Stimulated activated CD8-positive, alpha-beta memory T cell treated with anti-CD3 and anti-CD28 coated beads, Interleukin-15, amount 100 ng/mL, for 1 hour (primary cell): ENCODE data around the gene CRAMP1.

Source experiments
- DNase-seq: peaks from one replicate; pipeline ENCODE4 v3.0.0-alpha.2; 2020; ENCODE audit warnings: low read depth

Gene CRAMP1

GRCh38 chr16:1596516-1596915 is 15.6 kb upstream of the CRAMP1 start:
- DNase-seq = no peak

DNA sequence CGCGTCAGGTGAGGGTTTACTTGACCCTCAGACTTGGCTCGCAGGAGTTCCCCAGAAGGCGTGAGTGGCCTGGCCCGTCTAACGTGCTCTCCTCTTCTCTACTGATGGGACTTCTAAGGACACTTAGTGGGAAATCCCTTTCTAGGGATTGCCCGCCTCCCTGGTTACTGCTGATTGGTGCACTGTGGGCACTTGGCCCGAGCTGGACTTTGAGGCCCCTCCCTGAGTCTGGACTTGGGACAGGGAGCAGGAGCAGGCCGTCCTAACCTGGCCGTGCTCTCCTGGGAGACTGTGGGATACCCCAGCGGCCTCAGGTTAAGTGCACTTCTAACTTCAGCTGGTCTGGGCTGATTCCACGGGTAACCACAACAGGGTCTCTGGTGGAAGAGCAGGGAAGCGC is 15.0 kb upstream of the CRAMP1 start:
- DNase-seq = no peak

GRCh38 chr16:1601031-1601430 is 11.1 kb upstream of the CRAMP1 start:
- no peak for DNase-seq

GRCh38 chr16:1601489-1601888 is 10.7 kb upstream of the CRAMP1 start:
- no peak for DNase-seq

GRCh38 chr16:1602285-1602684 is 9.9 kb upstream of the CRAMP1 start:
- no peak for DNase-seq

DNA sequence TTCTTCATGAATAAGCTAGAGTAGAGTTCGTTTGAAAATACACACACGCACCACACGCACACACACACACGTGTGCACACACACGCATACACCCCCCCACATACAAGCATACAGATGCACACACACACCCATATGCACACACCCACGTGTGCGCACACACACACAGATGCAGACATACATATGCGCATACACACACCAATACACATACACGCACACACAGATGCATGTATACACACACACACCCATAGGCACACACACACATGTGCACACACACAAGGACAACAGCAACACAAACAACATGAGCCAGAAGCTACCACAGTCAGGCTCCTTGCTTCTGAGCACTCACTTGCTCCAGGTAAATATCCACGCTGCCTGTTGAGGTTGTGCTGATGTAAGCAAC is 5.4 kb upstream of the CRAMP1 start:
- DNase-seq = no peak

DNA sequence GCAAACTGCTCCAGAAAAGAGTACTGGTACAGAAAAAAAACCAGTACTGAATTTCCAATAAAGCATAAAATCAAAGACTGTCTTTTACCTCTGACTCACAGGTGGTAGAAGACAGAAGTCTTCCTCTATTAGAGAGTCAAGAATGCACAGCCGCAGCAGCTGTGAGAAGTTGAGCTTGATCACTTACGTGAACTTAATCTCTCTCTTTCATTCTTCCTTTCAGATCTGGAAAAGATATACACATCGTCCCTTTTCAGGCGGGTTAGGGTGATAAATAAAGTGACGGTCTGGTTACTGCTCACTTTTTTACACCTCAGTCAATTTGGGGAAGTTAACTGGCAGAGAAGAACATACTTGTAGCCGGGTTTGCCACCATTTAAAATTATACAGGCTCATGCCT is 4.2 kb upstream of the CRAMP1 start:
- DNase-seq = no peak

DNA sequence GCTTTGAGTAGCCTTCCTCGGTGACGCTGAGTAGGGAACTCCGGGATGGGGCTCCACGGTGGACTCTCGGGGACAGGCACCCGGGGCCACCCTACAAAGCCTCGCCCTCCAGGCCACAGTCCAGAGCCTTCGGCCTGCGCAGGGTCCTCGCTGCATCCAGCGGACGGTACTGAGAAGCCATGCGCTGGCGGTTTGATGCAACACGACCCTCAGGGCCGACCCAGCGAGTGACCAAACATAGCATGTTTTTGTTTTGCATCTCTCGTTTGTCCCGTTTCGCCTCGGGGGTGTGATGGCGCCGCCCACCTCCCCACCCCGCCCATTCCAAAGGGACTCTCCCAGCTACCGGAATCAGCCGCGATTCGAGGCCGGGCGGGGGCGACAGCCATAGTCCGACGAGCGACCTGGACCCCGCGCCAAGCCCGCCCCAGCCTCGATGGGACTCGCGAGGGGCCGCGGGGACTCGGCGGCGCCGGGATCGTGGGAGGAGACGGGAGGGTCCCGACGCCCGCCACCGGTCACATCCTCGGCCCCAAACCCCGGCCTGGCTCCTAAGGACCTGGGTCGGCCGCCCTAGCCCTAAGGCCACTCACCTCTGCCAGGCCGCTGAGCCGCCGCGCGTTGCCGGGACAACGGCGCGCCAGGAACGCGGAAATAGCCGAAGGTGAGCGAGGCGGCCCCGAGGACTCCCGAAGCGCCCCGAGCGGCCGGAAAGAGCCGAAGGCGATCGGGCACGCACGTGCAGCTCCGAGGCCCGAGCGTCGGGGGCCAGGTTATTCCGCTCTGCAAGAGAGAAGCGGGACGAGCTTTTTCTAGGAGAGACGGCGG is 1.9 kb upstream of the CRAMP1 start:
- peak; percentile 76 for DNase-seq

DNA sequence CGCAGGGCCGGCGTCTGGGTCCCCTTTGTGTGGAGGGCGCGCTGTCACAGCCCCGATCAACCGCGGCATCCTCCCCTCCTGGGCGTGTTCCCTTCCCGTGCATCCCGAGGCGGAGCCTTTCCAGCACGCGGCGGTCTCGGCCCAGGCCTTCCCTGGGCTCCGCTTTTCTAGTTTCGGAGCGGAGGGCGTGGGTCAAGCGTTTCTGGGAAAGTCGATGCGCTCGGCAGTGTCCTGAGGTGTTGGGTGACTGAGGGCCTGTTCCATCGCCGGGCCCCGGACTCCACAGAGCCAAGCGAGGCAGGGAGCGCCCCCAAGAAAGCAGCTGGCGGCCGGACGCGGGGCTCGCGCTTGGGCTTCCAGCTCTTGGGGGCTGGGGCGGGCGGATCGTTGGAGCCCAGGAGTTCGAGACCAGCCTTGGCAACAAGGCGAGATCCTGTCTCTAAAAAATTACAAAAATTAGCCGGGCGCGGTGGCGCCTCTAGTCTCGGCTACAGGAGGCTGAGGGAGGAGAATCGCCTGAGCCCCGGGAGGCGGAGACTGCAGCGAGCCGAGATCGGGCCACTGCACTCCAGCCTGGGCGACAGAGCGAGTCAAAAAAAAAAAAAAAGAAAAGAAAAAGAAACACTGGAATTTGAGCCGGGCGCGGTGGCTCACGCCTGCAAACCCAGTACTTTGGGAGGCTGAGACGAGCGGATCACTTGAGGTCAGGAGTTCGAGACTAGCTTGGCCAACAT is 1.1 kb upstream of the CRAMP1 start:
- DNase-seq = no peak

- DNase-seq = no peak
Observed at GRCh38 chr16:1613211-1613622, 1.1 kb downstream of the CRAMP1 start.

GRCh38 chr16:1613728-1614455 is 1.7 kb downstream of the CRAMP1 start:
- no peak for DNase-seq

- no peak for DNase-seq
Observed at GRCh38 chr16:1614456-1615102, 2.4 kb downstream of the CRAMP1 start.

- DNase-seq = no peak
Observed at GRCh38 chr16:1615761-1616160, 3.6 kb downstream of the CRAMP1 start.

- DNase-seq = no peak
Observed at GRCh38 chr16:1619976-1620375, 7.8 kb downstream of the CRAMP1 start.

- no peak for DNase-seq
Observed at GRCh38 chr16:1620391-1620790, 8.2 kb downstream of the CRAMP1 start.

GRCh38 chr16:1621851-1622250 is 9.7 kb downstream of the CRAMP1 start:
- no peak for DNase-seq

DNA sequence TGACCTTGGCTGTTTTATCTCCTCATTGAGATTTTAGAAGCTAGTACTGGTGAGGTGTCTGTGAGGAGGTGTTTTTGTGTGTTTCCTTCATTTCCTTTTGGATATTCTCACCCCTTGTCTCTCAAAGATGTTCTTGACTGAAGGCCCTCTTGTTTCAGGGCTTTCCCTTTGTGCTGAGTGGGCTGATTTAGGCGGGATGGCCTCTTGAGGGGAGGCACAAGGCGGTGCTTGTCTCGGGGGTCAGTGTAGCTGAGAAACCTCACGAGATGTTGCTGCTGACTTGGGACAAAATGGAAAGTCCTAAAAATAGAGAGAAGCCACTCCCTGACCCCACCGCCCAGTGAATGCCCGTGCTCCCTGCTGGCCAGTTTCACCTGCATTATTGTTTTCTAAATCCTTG is 14.2 kb downstream of the CRAMP1 start:
- no peak for DNase-seq

- DNase-seq = no peak
Observed at GRCh38 chr16:1626776-1627175, 14.6 kb downstream of the CRAMP1 start.

DNA sequence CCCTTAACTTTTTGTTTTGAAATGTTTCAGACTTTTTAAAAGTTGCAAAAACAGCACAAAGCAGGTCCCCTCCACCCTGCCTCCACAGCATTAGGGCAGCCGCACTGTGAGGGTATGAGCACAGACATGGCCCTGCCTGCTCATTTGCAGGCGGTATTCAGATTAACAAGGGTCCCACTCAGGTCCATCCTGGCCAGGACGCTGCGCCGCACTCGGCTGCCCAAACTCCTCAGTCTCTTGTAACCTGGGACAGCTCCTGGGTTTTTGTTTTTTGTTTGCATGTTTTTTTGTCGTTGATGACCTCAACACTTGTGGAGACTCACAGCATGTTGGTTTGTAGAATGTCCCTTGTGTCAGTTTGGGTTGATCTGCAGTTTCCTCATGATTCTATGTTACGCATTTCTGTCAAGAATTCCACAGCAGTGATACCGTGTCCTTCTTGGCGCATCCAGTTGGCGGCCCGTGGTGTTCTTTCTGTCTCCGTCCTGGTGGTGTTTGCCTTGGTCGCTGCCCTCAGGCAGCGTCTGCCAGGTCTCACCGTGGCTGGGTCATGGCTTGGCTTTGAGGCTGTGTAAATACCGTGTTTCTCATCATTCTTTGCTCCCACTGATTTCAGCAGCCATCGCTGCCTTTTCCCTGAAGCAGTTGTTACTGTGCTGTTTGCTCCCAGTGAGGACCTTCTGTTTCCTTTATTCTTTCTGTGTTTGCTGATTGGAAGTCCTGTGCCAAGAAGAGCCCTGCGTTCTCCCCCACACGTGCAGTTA is 18.5 kb downstream of the CRAMP1 start:
- no peak for DNase-seq

DNA sequence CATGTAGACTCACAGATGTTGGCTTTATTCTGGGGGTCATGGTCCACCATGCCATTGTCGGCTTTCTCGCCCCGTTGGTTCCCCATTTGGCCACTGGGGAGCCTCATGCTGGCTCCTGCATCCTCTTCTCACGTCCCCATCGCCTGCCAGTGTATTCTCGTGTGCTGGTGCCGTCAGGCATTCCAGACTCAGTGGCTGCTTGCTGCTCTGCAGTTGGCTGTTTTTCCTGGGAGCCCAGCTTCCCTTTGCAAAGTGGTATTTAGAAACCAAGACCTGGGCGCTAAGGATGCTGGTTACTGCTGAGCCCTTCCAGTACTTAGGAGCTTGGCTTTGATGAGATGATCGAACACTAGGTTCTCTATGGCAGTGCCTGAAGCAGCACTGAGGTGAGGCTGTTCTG is 19.1 kb downstream of the CRAMP1 start:
- DNase-seq = no peak

DNA sequence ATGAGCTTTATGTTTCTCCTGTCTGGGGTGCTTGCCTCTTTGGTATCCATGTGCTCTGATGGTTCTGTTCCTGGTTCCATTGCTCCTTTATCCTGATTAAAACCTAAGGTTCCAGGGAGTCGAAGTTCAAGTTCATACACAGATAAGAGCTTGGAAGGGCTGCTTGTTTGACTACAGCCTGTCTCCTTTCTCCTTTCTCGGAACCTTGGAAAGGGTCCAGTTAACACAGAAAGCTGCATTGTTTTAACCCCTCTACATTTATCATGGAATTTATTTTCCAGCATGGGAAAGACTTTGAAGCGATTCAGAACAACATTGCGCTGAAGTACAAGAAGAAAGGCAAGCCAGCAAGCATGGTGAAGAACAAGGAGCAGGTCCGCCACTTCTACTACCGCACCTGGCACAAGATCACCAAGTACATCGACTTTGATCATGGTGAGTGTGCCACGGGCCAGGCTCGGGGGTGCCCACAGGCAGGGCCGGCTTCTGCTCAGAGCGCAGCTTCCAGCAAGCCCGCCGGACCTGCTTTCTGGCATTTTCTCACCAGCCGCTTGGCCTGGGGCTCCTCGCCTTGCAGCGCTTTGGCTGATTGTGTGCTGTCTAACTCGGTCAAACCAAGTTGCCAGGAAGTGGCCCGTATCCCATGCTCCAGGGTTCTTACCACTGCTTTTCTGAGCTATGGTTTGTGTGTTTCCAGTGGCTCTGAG is 19.9 kb downstream of the CRAMP1 start:
- no peak for DNase-seq
